Endothelial cell of umbilical vein (primary cell): Measurements from ENCODE around the gene TENT4B. TPM values are rescaled to one million over a fixed set of nuclear protein-coding genes. Genes with fewer than 3 reads are reported as not detected.
"Not testable (repeated sequence)": the region's sequence is repeated elsewhere in the genome, so short reads cannot be mapped to it uniquely, and the experiment has no call there.

Experiments used
- BruUV-seq: library from RNA; stranded (reverse); fragments of 400-500 nt; replicated peaks from 2 replicates; lab custom pipeline; 2021; lab: Mats Ljungman, UMichigan
- CTCF ChIA-PET: fragments of 300-600, 350-600 bp; sonication (Branson Sonifier 250); formaldehyde crosslinking; loops from one replicate; lab custom pipeline; 2021; ENCODE audit warnings: antibody characterized with exemption, inconsistent platforms; lab: Charles Lee
- POLR2A ChIA-PET: fragments of 300-600, 350-600 bp; sonication (Branson Sonifier 250); formaldehyde crosslinking; loops from one replicate; lab custom pipeline; 2021; ENCODE audit warnings: antibody characterized with exemption, inconsistent platforms; lab: Charles Lee
- DNase-seq: peaks from one replicate; pipeline ENCODE4 v3.0.0-alpha.2; 2011; ENCODE audit warnings: low read depth, low spot score
- FAIRE-seq: peaks from 2 replicates; lab custom pipeline; 2011; peaks lifted over from hg19 to GRCh38; lab: Jason Lieb, UNC
- H2AFZ ChIP-seq: 2 replicates; pipeline ENCODE4 v1.6.0; 2012; ENCODE audit warnings: low read depth, low read length, control low read depth, inconsistent platforms
- H3K27ac ChIP-seq: 2 replicates; pipeline ENCODE4 v1.5.1; 2011; ENCODE audit warnings: low read depth, mild to moderate bottlenecking, control low read depth, low read length, moderate library complexity; ENCODE audit not compliant: insufficient read depth
- H3K27me3 ChIP-seq, 2 experiments: 2 replicates each; pipeline versions ENCODE4 v1.6.0 to v1.6.1; 2011; ENCODE audit warnings: low read length in 2 of 2, mixed read lengths in 1 of 2; ENCODE audit not compliant: control insufficient read depth in 2 of 2, insufficient read depth in 2 of 2
- H3K36me3 ChIP-seq, 2 experiments: 2 replicates in 1 of 2; 3 replicates in 1 of 2; pipeline ENCODE4 v1.5.1; 2011; ENCODE audit warnings: low read length in 2 of 2, mild to moderate bottlenecking in 1 of 2, moderate library complexity in 1 of 2; ENCODE audit not compliant: control insufficient read depth in 2 of 2, insufficient read depth in 2 of 2; ENCODE audit errors: extremely low read depth in 1 of 2
- H3K4me1 ChIP-seq: 3 replicates; pipeline ENCODE4 v1.5.1; 2011; ENCODE audit warnings: mild to moderate bottlenecking, low read length; ENCODE audit not compliant: control insufficient read depth, insufficient read depth; ENCODE audit errors: extremely low read depth
- H3K4me2 ChIP-seq: 2 replicates; pipeline ENCODE4 v1.6.1; 2011; ENCODE audit warnings: low read length, control low read depth, mixed read lengths; ENCODE audit not compliant: insufficient read depth
- H3K4me3 ChIP-seq, 3 experiments: fragments of 200-600 bp in 1 of 3; sonication (generic), shearing (Covaris generic) in 1 of 3; replicated peaks in 1 of 3; 2 replicates each; pipeline ENCODE4 v1.5.1; 2011 to 2016; ENCODE audit warnings: control low read depth in 3 of 3, low read length in 3 of 3, mild to moderate bottlenecking in 2 of 3, inconsistent platforms in 1 of 3, low read depth in 1 of 3, moderate library complexity in 1 of 3; ENCODE audit not compliant: insufficient read depth in 1 of 3
- H3K79me2 ChIP-seq: 2 replicates; pipeline ENCODE4 v1.6.0; 2012; ENCODE audit warnings: low read length, inconsistent platforms; ENCODE audit not compliant: control insufficient read depth, insufficient read depth
- H3K9ac ChIP-seq: replicated peaks from 2 replicates; pipeline ENCODE3; 2011; ENCODE audit warnings: low read length, control low read depth; ENCODE audit not compliant: insufficient read depth; ENCODE audit errors: extremely low read depth
- H3K9me1 ChIP-seq: replicated peaks from 3 replicates; pipeline ENCODE4 v1.6.0; 2011; ENCODE audit warnings: mild to moderate bottlenecking, low read length; ENCODE audit not compliant: control insufficient read depth, insufficient read depth; ENCODE audit errors: extremely low read depth
- H3K9me3 ChIP-seq: replicated peaks from 2 replicates; pipeline ENCODE4 v1.5.1; 2012; ENCODE audit warnings: low read length, inconsistent platforms; ENCODE audit not compliant: control insufficient read depth, insufficient read depth
- H4K20me1 ChIP-seq: replicated peaks from 2 replicates; pipeline ENCODE3; 2011; ENCODE audit warnings: mild to moderate bottlenecking, low read length; ENCODE audit not compliant: control insufficient read depth, insufficient read depth; ENCODE audit errors: extremely low read depth
- EZH2 ChIP-seq: IDR thresholded peaks from 2 replicates; pipeline ENCODE4 v1.6.1; 2012; ENCODE audit warnings: borderline replicate concordance, low read depth, mild to moderate bottlenecking, moderate library complexity, low read length, inconsistent platforms; ENCODE audit not compliant: severe bottlenecking
- FOS ChIP-seq: IDR thresholded peaks from 2 replicates; pipeline ENCODE4 v1.6.1; 2011; ENCODE audit warnings: mild to moderate bottlenecking, low read length, moderate library complexity, borderline replicate concordance; ENCODE audit not compliant: insufficient read depth
- GATA2 ChIP-seq: IDR thresholded peaks from 2 replicates; pipeline ENCODE4 v1.7.0; 2011; ENCODE audit warnings: low read depth, mild to moderate bottlenecking, moderate library complexity, mixed read lengths, low read length; ENCODE audit not compliant: insufficient read length, insufficient read depth
- JUN ChIP-seq: IDR thresholded peaks from 2 replicates; pipeline ENCODE4 v1.6.1; 2011; ENCODE audit warnings: borderline replicate concordance, low read depth; ENCODE audit not compliant: insufficient read length, insufficient read depth
- MYC ChIP-seq: IDR thresholded peaks from one replicate; pipeline ENCODE4 v1.6.1; 2011; ENCODE audit warnings: mild to moderate bottlenecking, low read depth, low read length
- POLR2A ChIP-seq: IDR thresholded peaks from 2 replicates; pipeline ENCODE4 v1.6.1; 2012; ENCODE audit warnings: low read depth, mild to moderate bottlenecking, control low read depth, low read length
- POLR2AphosphoS5 ChIP-seq: IDR thresholded peaks from 2 replicates; pipeline ENCODE4 v1.6.1; 2012; ENCODE audit warnings: low read depth, mild to moderate bottlenecking, control low read depth, low read length, moderate library complexity; ENCODE audit not compliant: insufficient read depth
- dilution Hi-C: fragments of 300-500 bp; cut with MboI; formaldehyde crosslinking; loops from one replicate; pipeline ENCODE4 v1.15.0; 2019; ENCODE audit warnings: low sequenced_read_pairs; ENCODE audit not compliant: extremely low pct_ligation_motif_present
- intact Hi-C: fragments of 100-400 bp; cut with micrococcal nuclease; formaldehyde crosslinking; loops from one replicate; pipeline ENCODE4 v1.10.0; 2022
- polyA plus RNA-seq, 4 experiments: library from polyadenylated mRNA; depleted of rRNA in 3 of 4; stranded (reverse) in 3 of 4; unstranded in 1 of 4; fragments of >200 nt; gene quantifications; 2 replicates each; pipeline versions ENCODE4 v1.2.1 to v1.2.3, GENCODE V29; 2011 to 2012; ENCODE audit warnings: missing spikeins in 1 of 4
- total RNA-seq: library from RNA; stranded (reverse); gene quantifications from 2 replicates; pipeline ENCODE4 v1.2.3, GENCODE V29; 2021
- TF ChIP-seq, protein P1 (sequence below), 2 donors: IDR thresholded peaks; 1 replicate in 1 of 2; 2 replicates in 1 of 2; pipeline ENCODE4 v1.5.1; 2011; ENCODE audit warnings: low read length in 2 of 2, mild to moderate bottlenecking in 2 of 2, moderate library complexity in 2 of 2, control low read depth in 1 of 2, inconsistent platforms in 1 of 2, low read depth in 1 of 2; ENCODE audit not compliant: insufficient read depth in 1 of 2; ENCODE audit errors: extremely low read depth in 1 of 2
- TF ChIP-seq, protein P2 (sequence below): IDR thresholded peaks from 2 replicates; pipeline ENCODE4 v1.6.1; 2011; ENCODE audit not compliant: insufficient read depth, insufficient read length

TENT4B gene
- total and polyA plus RNA-seq, 2 donors (not counting 3 experiments of a cell fraction or from before 2014, with no cell fraction given) = 4.2 to 13.1 TPM

DNA sequence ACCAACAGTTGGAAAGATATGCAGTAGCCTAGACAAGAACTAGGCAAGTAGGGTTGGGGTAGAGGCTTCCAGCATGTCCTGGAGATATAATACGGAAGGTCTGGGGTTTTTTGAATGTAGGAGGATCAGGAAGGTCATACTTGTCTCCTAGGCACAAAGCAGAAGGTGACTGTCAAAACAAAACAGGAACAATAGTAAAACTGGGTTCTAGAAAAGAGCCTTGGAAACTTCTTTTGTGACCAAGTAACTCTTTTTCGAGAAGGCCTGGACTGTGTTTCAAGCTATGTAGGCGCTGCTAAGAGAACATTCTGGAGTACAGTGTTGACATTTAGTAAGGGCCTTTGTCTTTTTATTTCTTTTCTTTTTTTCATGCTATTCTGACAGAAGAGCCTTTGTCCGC is 26.9 kb upstream of the TENT4B start:
- ChIA-PET POLR2A (no interaction called here), CTCF (no interaction called here)
- Histone ChIP-seq H3K4me1 (no peaks in the 10 kb centered on the region), H3K27me3 (no peaks in the 10 kb centered on the region), H4K20me1 (no peaks in the 10 kb centered on the region), H3K36me3 (no peaks in the 10 kb centered on the region), H3K27ac (no peak overlapping the region), H3K4me2 (no peak overlapping the region), H3K4me3 (no peak overlapping the region), H3K79me2 (no peaks in the 10 kb centered on the region), H3K9me3 (no peaks in the 10 kb centered on the region), H3K9ac (no peak overlapping the region), H3K9me1 (no peaks in the 10 kb centered on the region), H2AFZ (no peak overlapping the region)
- intact Hi-C loops = no loop called here
- DNase-seq (no peak), FAIRE-seq (no peak)
- no peak for TF ChIP-seq JUN
- TF ChIP-seq POLR2A = no peak
- TF ChIP-seq, protein P1, sequence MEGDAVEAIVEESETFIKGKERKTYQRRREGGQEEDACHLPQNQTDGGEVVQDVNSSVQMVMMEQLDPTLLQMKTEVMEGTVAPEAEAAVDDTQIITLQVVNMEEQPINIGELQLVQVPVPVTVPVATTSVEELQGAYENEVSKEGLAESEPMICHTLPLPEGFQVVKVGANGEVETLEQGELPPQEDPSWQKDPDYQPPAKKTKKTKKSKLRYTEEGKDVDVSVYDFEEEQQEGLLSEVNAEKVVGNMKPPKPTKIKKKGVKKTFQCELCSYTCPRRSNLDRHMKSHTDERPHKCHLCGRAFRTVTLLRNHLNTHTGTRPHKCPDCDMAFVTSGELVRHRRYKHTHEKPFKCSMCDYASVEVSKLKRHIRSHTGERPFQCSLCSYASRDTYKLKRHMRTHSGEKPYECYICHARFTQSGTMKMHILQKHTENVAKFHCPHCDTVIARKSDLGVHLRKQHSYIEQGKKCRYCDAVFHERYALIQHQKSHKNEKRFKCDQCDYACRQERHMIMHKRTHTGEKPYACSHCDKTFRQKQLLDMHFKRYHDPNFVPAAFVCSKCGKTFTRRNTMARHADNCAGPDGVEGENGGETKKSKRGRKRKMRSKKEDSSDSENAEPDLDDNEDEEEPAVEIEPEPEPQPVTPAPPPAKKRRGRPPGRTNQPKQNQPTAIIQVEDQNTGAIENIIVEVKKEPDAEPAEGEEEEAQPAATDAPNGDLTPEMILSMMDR (IDR thresholded peaks at IDR 0.05; ENCODE audit: extremely low read depth in 1 of 2, insufficient read depth in 1 of 2, low read depth in 1 of 2, low read length in 2 of 2) = no peak
- TF ChIP-seq GATA2 = no peak
- no peak for TF ChIP-seq POLR2AphosphoS5
- TF ChIP-seq, protein P2, sequence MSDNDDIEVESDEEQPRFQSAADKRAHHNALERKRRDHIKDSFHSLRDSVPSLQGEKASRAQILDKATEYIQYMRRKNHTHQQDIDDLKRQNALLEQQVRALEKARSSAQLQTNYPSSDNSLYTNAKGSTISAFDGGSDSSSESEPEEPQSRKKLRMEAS = no peak
- TF ChIP-seq EZH2 = no peak
- no peak for TF ChIP-seq FOS
- no peak for TF ChIP-seq MYC
- BruUV-seq = no TSS peak
- dilution Hi-C loops = no loop called here

DNA sequence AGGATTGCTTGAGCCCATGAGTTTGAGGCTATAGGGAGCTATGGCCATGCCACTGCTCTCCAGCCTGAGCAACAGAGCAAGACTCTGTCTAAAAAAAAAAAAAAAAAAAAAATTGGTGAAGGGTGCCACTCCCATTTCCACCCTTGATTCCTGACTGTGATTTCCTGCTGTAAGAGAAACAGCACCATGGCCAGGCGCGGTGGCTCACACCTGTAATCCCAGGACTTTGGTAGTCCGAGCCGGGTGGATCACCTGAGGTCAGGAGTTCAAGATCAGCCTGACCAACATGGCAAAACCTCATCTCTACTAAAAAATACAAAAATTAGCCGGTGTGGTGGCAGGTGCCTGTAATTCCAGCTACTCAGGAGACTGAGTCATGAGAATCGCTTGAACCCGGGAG is 20.5 kb upstream of the TENT4B start:
- FAIRE-seq = not testable (repeated sequence)

More for the DNA sequence above, 20.5 kb upstream of the TENT4B start:
- H3K9me3 ChIP-seq, BruUV-seq, H3K36me3 ChIP-seq, H3K27me3 ChIP-seq, H3K4me2 ChIP-seq, H4K20me1 ChIP-seq, DNase-seq, H3K9ac ChIP-seq, H2AFZ ChIP-seq, H3K9me1 ChIP-seq, H3K4me1 ChIP-seq, H3K79me2 ChIP-seq, intact Hi-C loops, H3K27ac ChIP-seq, H3K4me3 ChIP-seq, dilution Hi-C loops: not testable (repeated sequence)
- ChIA-PET POLR2A (interaction anchor here (0.6 to 0.7 kb wide), 2 partner anchors 25 to 243 kb away, joined by 4 to 6 read pairs; no protein-coding TSS in a partner anchor), CTCF (interaction anchor here (0.6 to 1.7 kb wide), 3 partner anchors 65 to 85 kb away, joined by 3 to 5 read pairs (median 5); no protein-coding TSS in a partner anchor)
